ENCODE results near the gene KLF7. TPM values are rescaled to one million over a fixed set of nuclear protein-coding genes. Genes with fewer than 3 reads are reported as not detected.

KLF7 gene
- polyA plus RNA-seq, 1 donor from 2014 or later = 31.5 TPM

- Histone ChIP-seq H3K27ac (ENCODE audit: low read length) (no peak overlapping the region), H3K27me3 (ENCODE audit: insufficient read depth, low read depth, low read length) (no peaks in the 10 kb centered on the region), H3K9me3 (ENCODE audit: low read length) (no peaks in the 10 kb centered on the region), H3K4me2 (ENCODE audit: low read length) (no peak overlapping the region), H3K4me3 (ENCODE audit: low read length) (peak overlapping the region; percentile 77), H3F3A (ENCODE audit: insufficient read depth, low read length, poor library complexity, severe bottlenecking) (peaks cover 11% of the 10 kb centered on the region), H3K36me3 (ENCODE audit: insufficient read depth, low read length) (no peaks in the 10 kb centered on the region), H3K79me2 (replicated peaks; ENCODE audit: insufficient read depth, low read length) (peaks cover 100% of the 10 kb centered on the region), H2AFZ (ENCODE audit: low read depth, low read length) (no peak overlapping the region), H3K9ac (ENCODE audit: low read length) (no peak overlapping the region), H4K20me1 (ENCODE audit: insufficient read depth) (peaks cover 71% of the 10 kb centered on the region), H3K9me2 (ENCODE audit: insufficient read depth, low read length) (no peaks in the 10 kb centered on the region)
- TF ChIP-seq TAF1 (IDR thresholded peaks at IDR 0.05; ENCODE audit: low read depth) (no peak), RAD21 (conservative IDR thresholded peaks at IDR 0.05) (no peak), POLR2AphosphoS5 (IDR thresholded peaks at IDR 0.05) (no peak), EZH2 (IDR thresholded peaks at IDR 0.05; ENCODE audit: borderline replicate concordance, insufficient read depth, low read length, poor library complexity, severe bottlenecking) (no peak), MXI1 (conservative IDR thresholded peaks at IDR 0.05; ENCODE audit: poor library complexity, severe bottlenecking) (no peak), SMC3 (conservative IDR thresholded peaks at IDR 0.05; ENCODE audit: poor library complexity) (no peak), EP300 (conservative IDR thresholded peaks at IDR 0.05; ENCODE audit: poor library complexity, severe bottlenecking) (no peak), REST (IDR thresholded peaks at IDR 0.05; ENCODE audit: borderline replicate concordance) (no peak)
- TF ChIP-seq, protein P1, sequence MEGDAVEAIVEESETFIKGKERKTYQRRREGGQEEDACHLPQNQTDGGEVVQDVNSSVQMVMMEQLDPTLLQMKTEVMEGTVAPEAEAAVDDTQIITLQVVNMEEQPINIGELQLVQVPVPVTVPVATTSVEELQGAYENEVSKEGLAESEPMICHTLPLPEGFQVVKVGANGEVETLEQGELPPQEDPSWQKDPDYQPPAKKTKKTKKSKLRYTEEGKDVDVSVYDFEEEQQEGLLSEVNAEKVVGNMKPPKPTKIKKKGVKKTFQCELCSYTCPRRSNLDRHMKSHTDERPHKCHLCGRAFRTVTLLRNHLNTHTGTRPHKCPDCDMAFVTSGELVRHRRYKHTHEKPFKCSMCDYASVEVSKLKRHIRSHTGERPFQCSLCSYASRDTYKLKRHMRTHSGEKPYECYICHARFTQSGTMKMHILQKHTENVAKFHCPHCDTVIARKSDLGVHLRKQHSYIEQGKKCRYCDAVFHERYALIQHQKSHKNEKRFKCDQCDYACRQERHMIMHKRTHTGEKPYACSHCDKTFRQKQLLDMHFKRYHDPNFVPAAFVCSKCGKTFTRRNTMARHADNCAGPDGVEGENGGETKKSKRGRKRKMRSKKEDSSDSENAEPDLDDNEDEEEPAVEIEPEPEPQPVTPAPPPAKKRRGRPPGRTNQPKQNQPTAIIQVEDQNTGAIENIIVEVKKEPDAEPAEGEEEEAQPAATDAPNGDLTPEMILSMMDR (IDR thresholded peaks at IDR 0.05; ENCODE audit: poor library complexity, severe bottlenecking) = no peak
Observed at GRCh38 chr2:207157162-207157481, 8.6 kb downstream of the KLF7 start.

DNA sequence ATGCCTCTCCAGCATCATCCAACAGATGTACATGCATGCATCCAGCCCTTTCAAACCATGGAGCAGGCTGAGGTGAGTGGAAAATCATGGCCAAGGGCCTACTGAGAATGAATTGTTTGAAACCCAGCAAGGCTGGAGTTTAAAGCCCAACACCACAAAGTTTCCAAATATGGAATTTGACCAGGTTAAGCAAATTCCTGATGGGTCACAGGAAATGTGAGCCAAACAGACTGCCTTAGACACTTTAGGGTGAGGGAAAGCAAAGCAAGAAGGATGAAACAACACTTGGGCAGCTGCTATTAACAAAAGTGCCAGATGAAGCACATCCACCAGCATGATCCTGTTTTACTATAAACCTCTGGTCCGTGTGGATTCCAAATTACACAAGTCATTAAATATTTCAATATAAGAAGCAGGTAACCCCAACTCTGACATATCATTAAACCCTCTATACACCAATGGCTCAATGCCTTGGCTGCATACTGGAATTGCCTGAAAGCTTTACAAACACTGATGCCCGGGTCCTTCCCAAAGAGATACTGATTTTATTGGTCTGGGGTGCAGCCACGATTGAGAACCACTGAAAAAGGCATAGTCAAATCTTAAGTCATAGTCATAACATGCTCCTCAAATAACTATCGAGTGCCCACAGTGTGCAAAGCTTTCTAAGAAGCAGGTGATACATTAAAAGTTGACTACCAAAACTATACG, 9.1 kb downstream of the KLF7 start:
- peaks cover 76% of the 10 kb centered on the region for H4K20me1 ChIP-seq (ENCODE audit: insufficient read depth)
- H2AFZ ChIP-seq (ENCODE audit: low read depth, low read length) = no peak overlapping the region
- no peak overlapping the region for H3K27ac ChIP-seq (ENCODE audit: low read length)
- H3K4me2 ChIP-seq (ENCODE audit: low read length) = peak overlapping the region; percentile 7
- H3K27me3 ChIP-seq (ENCODE audit: insufficient read depth, low read depth, low read length) = no peaks in the 10 kb centered on the region
- no peak overlapping the region for H3K9ac ChIP-seq (ENCODE audit: low read length)
- peak overlapping the region; percentile 77 for H3K4me3 ChIP-seq (ENCODE audit: low read length)
- H3K9me3 ChIP-seq (ENCODE audit: low read length) = no peaks in the 10 kb centered on the region
- peaks cover 100% of the 10 kb centered on the region for H3K79me2 ChIP-seq (replicated peaks; ENCODE audit: insufficient read depth, low read length)
- H3K9me2 ChIP-seq (ENCODE audit: insufficient read depth, low read length) = no peaks in the 10 kb centered on the region
- peaks cover 11% of the 10 kb centered on the region for H3F3A ChIP-seq (ENCODE audit: insufficient read depth, low read length, poor library complexity, severe bottlenecking)
- no peaks in the 10 kb centered on the region for H3K36me3 ChIP-seq (ENCODE audit: insufficient read depth, low read length)
- TF ChIP-seq MXI1 (conservative IDR thresholded peaks at IDR 0.05; ENCODE audit: poor library complexity, severe bottlenecking) (no peak), RAD21 (conservative IDR thresholded peaks at IDR 0.05) (no peak), REST (IDR thresholded peaks at IDR 0.05; ENCODE audit: borderline replicate concordance) (no peak), POLR2AphosphoS5 (IDR thresholded peaks at IDR 0.05) (no peak), SMC3 (conservative IDR thresholded peaks at IDR 0.05; ENCODE audit: poor library complexity) (no peak), EP300 (conservative IDR thresholded peaks at IDR 0.05; ENCODE audit: poor library complexity, severe bottlenecking) (no peak), TAF1 (IDR thresholded peaks at IDR 0.05; ENCODE audit: low read depth) (no peak), EZH2 (IDR thresholded peaks at IDR 0.05; ENCODE audit: borderline replicate concordance, insufficient read depth, low read length, poor library complexity, severe bottlenecking) (no peak)
- TF ChIP-seq, protein P1 (IDR thresholded peaks at IDR 0.05; ENCODE audit: poor library complexity, severe bottlenecking) = no peak
